Fibroblast of villous mesenchyme (primary cell): ENCODE results near the gene ANKRD13B. TPM values are rescaled to one million over a fixed set of nuclear protein-coding genes. Genes with fewer than 3 reads are reported as not detected.

Source experiments
- DNase-seq: peaks from one replicate; pipeline ENCODE4 v3.0.0-alpha.2; 2010; ENCODE audit warnings: low read depth
- H3K4me3 ChIP-seq: 2 replicates; pipeline ENCODE4 v1.5.1; 2011; ENCODE audit warnings: low read depth, mild to moderate bottlenecking, low read length
- total RNA-seq: library from RNA; depleted of rRNA; stranded (reverse); fragments of >200 nt; gene quantifications from 2 replicates; pipeline ENCODE4 v1.2.3, GENCODE V29; 2012
- TF ChIP-seq, protein P1 (sequence below): IDR thresholded peaks from 2 replicates; pipeline ENCODE4 v1.5.1; 2012; ENCODE audit warnings: low read depth, mild to moderate bottlenecking, low read length; ENCODE audit not compliant: insufficient read depth

ANKRD13B gene
- total RNA-seq, 1 donor: 8.6 TPM

DNA sequence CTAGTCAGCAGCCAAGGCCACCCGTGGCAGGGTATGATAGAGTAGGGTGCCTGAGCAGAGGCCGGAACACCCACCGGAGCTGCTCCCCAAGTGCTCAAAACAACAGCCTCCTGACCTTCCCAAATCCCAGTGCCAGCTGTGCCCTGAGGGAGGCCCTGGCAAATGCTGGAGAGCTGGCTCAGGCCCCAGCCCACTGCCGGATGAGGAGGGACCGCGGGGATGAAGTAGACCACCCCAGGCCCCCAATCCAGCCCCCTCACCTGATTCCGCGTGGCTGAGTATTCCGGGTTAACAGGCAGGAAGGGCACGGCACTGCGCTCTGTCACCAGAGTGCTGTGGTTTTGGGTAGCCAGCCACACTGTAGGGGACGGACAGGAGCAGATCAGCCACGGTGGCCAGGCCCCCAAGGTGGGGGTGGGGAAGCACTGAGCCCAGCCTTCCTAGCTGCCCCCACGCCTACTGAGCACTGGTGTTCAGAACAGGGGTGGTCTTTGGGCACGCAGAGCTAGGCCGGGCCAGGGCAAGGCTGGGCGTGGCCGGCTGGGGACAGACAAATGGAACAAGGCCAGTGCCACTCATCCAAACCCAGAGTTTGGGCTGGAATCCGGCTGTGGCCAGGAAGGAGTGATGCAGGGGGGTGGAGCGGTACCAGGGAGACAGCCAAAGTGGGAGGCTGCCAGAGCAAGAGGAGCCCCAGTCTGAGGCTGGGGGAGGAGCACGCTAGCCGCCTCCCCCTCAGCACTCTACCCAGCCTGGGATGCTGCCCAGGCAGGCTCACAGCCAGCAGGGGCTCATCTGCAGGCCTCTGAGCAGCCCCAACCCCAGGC lies 15.3 kb upstream of the ANKRD13B start:
- DNase-seq: no peak
- no peak overlapping the region for H3K4me3 ChIP-seq
- TF ChIP-seq, protein P1, sequence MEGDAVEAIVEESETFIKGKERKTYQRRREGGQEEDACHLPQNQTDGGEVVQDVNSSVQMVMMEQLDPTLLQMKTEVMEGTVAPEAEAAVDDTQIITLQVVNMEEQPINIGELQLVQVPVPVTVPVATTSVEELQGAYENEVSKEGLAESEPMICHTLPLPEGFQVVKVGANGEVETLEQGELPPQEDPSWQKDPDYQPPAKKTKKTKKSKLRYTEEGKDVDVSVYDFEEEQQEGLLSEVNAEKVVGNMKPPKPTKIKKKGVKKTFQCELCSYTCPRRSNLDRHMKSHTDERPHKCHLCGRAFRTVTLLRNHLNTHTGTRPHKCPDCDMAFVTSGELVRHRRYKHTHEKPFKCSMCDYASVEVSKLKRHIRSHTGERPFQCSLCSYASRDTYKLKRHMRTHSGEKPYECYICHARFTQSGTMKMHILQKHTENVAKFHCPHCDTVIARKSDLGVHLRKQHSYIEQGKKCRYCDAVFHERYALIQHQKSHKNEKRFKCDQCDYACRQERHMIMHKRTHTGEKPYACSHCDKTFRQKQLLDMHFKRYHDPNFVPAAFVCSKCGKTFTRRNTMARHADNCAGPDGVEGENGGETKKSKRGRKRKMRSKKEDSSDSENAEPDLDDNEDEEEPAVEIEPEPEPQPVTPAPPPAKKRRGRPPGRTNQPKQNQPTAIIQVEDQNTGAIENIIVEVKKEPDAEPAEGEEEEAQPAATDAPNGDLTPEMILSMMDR: no peak

GRCh38 chr17:29578626-29579485 lies 14.1 kb upstream of the ANKRD13B start:
- H3K4me3 ChIP-seq: no peak overlapping the region
- TF ChIP-seq, protein P1: no peak
- no peak for DNase-seq

- H3K4me3 ChIP-seq: no peak overlapping the region
- DNase-seq: peak; percentile 79
- TF ChIP-seq, protein P1: peak; percentile 82
Observed at GRCh38 chr17:29579866-29580771, 12.8 kb upstream of the ANKRD13B start.

- no peak for DNase-seq
- H3K4me3 ChIP-seq: no peak overlapping the region
- TF ChIP-seq, protein P1: no peak
Observed at GRCh38 chr17:29581583-29582253, 11.2 kb upstream of the ANKRD13B start.

DNA sequence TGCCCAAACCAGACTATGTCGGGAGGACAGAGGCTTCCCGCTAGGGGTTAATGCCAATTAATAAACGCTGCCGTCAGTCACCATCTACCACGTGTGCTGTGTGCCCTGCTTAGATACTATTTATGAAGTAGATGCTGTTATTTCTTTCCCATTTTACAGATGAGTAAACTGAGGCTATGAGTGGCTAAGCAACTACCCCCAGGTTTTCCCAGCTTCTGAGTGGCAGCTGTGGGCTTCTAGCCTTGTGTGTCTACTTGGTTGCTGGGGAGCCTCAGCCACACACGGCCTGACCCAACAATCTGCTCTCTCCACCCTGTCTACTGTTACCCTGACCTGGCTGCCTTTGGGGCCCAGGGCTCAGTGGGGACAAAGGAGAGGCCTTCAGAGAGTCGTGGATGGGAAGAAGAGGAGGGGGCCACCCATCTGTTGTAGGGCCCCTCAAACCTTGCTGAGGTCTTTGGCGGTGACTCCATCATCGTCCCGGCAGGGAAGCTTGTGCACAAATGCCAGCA lies 10.6 kb upstream of the ANKRD13B start:
- no peak for DNase-seq
- TF ChIP-seq, protein P1: no peak
- H3K4me3 ChIP-seq: no peak overlapping the region
